Measurements from ENCODE around the gene CCDC106.

Gene CCDC106

DNA sequence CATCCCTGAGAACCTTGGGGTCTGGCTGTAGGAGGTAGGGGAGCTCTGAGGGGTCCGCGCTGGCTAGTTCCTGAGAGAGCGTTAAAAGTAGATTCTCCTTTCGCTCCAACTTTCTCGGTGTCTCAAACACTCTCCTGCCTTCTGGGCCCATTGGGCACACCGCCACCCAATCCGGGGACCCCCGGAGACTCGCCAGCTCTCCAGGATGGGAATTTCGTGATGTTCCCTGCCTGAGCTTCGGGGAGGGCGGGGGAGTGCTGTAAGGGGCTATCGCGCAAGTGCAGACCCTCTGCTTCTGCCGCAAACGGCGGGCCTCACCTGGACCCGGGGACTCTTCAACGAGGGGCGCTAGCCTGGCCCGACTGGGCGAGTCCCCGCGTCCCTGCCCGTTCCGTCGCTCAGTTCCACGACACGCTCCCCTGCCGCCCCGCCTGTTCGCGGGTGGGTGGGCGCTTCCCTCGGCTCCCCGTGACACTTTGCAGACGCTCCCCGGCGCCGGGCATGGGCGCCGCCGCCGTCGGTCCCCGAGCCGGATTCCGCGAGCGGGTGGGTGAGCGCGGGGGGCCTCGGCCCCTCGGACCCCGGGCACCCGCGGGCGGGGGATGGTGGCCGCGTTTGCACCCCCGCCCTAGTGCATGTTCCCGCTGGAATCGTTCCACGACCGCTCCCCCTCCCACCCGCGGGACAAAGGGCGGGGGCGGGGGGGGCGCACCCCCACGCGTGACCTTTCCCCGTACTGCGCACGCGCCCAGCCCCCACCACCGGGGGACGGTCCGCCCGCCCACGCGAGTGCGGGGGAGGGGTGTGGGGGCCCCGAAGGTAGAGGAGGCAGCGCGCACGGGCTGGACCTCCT, at the start of gene CCDC106:
TSS of gene CCDC106 (plus strand) at position 481 of the 853 bp plus-strand sequence. CDS start 835 bp downstream, outside the sequence.
- DNase-seq: peak in 54 of 56 donors; percentile 33 to 87 (median 71)

DNA sequence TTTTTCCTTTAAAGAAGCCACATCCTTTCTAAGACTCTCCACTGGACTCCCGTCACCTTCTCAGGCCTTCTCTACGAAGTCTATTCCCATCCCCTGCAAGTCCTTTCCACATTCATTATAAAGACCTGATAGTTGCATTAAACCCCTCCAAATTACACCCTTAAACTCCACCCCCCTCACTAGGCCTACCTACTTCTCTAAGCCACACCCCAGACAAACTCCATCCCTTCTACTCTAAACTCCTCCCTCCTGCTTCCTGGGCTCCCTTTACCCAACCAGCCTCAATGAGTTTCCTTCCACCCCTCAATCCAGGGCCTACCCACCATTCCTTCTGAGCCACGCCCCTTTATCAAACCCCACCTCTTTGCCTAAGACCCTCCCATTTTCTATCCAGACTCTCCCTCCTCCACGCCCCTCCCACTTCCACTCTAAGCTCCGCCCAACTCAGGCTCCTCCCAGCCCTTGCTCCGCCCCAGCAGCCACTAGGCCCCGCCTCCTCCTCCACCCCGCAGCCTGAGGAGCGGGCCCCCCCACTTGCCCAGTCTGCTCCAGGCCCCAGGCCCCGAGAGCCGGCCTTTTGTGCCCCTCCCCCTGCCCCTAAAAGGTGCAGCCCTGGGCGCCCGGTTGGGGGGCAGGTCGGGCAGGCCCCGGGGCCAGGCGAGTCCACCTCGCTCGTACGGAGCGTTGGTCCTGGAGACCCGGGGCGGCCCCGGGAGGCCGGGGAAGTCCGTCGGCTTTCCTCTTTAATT, 49.1 kb upstream of the CCDC106 start:
- DNase-seq: peak in 55 of 56 donors; percentile 38 to 96 (median 91)

DNA sequence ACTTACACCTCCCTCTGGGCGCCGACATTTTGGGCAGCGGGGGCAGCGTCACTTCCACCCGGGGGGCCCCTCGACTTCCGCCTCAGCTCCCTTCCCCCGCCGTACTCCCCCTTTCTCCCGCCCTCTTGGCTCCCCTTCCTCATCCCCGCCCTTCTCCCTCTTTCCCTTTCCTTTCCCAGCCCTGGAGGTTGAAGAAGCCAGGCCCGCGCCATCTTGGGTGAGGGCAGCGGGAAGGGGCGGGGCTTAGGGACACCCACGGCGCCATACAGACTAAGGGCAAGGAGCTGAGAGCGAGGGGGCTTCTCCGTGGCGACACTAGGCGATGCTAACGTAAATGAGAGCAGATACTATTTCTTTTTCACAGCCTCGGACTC, 48.6 kb upstream of the CCDC106 start, which contains the start of gene FIZ1:
TSS of gene FIZ1 (minus strand) at position 50 of the 374 bp plus-strand sequence. CDS start 1,652 bp downstream, outside the sequence.
- DNase-seq: peak; percentile 75 to 99 (median 97)

DNA sequence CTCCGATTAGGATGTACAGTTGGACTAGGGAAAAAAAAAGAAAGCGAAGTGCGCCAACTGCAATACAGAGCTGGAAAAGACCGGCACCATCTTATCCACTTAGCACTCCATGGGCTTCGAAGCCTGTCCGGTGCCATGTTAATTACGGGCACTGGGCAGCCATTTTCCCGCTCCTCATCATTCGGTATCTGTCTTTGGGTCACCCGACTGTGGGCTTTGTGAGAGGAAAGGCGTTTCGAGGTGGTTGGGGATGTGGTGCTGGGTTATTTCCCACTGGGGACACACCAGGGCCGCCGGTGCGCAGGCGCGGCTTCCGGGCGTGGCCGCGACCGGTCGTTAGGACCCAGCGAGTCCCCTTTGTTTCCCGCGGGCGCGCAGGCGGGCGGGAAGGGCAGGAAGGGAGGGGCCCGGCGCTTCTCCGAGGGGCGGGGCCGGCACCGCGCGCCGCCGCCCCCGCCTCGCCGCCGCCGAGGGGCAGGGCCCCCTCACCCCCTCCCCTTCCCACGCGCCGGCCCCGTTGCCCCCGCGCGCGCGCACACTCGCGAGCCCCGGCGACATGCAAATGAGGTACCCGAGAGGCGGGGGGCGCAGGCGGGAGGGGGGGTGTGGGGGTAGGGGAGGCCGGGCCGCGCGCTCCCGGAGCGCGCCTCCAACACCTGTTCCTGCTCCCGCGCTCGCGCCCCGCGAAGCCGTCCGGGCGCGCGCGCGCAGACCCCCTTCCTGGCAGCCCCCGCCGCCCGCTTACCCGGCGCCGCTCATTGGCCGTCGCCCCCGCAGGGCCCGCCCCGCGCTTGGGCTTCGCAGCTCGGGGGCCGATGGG, 48.0 kb upstream of the CCDC106 start, which contains the start of gene ZNF524:
TSS of gene ZNF524 (plus strand) at position 447 of the 820 bp plus-strand sequence. CDS start 1,825 bp downstream, outside the sequence.
- DNase-seq: peak in 55 of 56 donors; percentile 77 to 99 (median 94)

DNA sequence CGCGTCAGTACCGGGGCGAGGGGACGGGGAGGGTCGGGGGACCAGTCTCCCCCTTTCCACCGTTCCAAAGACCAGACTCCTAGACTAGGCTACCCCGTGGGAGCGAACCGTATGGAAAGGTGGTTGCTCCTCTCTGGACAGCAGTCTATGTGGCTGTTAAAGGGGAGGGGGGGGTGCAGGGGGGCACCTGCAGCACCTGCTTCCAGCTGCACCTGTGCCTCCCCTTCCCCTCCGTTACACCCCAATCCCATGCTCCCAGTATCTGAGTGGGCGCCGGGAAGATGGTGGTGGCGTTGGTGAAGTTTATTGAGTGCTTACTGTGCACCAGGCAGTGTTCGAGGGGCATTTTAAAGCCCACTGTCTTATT, 47.4 kb upstream of the CCDC106 start:
- peak in 1 of 56 donors; percentile 37 for DNase-seq

DNA sequence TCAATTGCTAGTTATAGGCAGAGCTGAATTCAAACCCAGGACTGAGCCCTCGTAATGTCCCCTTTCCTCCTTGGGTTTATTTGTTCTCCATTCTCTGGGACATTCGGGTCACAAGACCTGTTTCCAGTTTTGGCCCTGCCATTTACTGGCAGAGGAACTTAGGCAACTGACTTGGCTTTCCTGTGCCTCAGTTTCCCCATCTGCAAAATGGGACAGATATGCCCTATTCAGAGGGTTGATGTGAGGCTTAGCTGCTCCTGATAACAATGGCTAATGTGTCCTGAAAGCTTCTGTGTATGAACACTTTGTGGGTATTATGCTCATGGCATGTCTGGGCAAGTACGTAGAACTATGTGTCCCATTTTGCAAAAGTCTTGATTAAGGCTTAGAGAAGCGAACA, 46.9 kb upstream of the CCDC106 start:
- DNase-seq: no peak

DNA sequence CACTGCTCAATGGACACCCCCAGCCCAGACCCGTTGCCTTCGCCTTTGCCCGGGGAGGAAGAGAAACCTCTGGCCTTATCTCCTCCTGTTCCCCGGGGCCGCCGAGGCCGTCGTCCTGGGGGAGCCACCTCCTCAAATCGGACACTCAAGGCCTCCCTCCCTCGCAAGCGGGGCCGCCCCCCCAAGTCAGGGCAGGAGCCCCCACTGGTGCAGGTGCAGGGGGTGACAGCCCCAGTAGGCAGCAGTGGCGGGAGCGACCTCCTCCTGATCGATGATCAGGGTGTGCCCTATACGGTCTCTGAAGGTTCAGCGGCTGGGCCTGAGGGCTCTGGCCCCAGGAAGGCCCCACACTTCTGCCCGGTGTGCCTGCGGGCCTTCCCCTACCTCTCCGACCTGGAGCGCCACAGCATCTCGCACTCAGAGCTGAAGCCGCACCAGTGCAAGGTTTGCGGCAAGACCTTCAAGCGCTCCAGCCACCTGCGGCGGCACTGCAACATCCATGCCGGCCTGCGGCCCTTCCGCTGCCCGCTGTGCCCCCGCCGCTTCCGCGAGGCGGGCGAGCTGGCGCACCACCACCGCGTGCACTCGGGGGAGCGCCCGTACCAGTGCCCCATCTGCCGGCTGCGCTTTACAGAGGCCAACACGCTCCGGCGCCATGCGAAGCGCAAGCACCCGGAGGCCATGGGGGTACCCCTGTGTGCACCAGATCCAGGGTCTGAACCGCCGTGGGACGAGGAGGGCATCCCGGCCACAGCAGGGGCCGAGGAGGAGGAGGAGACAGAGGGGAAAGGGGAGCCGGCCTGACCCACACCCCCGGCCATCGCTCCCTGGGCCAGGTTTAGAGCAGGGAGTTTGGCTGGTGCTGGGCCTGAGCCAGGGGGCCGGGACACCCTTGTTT, 45.7 kb upstream of the CCDC106 start:
- no peak for DNase-seq

DNA sequence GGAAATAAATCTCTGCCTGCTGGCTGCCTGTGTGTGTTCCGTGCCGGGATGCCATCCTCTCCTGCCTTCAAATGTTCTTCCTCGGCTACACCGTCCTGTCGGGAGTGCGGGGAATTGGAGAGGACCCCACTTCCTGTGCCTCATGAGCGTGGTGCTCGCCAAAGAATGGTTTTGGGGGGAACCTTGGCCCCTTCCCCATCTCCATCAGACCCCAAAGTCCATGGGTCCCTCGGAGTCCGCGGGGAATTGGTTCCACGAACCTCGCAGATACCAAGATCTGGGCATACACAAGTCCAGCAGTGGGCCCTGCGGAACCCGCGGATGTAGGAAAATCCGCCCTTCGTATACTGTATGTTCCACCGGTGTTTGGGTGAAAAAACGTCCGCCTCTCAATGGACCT, 44.9 kb upstream of the CCDC106 start:
- no peak for DNase-seq

DNA sequence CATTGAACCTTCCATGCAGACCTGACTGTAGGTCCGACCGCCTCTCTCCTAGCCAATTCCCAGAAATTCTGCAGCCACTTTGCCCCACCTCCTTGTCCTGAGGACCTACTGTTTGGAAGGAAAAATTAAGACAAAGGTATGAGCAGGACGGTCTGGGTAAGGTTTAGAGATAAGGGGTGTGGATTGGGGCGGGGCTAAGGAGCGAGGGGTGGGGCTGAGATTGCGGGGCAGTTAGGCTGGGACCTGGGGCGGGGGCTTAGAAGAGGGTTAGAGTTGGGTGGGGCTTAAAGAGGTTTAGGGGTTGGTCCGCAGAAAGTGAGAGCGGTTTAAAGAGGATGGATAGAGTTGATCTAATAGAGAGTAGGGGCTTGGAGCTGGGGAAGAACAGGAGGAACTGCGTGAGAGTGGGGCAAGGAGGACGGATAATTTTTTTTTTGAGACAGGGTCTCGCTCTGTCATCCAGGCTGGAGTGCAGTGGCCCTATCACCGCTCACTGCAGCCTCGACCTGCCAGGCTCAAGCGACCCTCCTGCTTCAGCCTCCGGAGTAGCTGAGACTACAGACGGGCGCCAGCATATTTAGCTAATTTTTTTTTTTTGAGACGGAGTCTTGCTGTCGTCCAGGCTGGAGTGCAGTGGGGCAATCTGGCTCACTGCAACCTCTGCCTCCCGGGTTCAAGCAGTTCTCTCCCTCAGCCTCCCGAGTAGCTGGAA, 44.3 kb upstream of the CCDC106 start:
- DNase-seq: no peak

DNA sequence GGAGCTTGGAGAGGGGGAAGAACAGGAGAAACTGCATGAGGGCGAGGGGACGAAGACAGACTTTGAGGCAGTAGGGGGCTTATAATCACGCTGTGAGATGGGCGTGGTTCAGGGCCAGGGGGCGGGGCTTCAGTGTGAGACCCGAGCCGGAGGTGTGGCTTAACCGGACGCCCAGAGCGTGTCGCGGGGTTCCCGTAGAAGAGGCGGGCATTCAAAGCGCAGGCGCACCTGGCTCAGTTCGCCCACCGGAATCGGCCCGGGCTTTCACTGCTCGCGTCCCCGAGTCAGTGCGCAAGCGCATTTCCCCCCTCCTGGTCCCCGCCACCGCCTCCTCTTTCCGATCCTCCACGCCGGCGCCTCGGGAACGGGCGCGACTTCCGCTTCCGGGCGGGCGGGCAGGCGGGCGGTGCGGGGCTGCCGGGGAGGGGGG, 42.8 kb upstream of the CCDC106 start:
- peak in 55 of 56 donors; percentile 64 to 98 (median 92) for DNase-seq

DNA sequence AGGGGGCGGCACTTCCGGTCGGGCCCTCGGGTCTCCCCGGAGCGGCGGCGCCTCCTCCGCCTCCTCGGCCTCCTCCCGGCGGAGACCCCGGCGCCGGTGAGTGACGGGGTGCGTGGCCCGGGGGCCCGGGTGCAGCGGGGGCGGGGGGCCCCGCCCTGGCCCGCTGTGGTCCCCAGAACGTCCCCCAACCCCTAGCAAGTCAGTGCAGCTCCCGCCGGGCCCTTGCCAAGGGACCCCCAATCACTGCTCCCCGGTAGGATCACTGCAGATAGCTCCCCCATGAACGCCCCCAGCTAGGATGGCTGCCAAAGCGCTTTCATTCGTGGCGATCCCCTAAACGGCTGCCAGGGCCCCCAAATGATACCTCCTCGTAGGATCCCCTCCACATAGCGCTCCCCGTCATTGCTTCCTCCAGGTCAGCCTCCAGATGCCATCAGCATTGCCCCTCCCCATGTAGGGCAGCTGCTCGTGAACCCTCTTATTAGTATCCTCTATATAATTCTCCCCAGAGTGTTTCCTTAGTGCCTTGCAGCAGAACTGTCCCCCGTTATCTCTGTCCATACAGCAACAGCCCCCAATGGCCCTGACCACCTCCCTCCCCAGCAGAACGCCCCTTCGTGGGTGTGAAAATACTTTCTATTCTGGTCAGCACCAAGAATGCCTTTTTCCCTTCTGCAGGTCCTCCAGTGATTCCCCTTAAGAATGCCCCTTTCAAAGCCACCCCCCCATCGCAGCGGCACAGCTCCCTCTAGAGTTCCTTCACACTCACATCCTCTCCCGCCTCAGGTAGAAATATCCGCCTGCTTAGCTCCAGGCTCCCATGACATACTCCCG, 42.2 kb upstream of the CCDC106 start, which contains the start of gene ZNF865:
TSS of gene ZNF865 (plus strand) at position 11 of the 834 bp plus-strand sequence. CDS start 7,972 bp downstream, outside the sequence.
- DNase-seq: peak in 48 of 56 donors; percentile 19 to 83 (median 52)

DNA sequence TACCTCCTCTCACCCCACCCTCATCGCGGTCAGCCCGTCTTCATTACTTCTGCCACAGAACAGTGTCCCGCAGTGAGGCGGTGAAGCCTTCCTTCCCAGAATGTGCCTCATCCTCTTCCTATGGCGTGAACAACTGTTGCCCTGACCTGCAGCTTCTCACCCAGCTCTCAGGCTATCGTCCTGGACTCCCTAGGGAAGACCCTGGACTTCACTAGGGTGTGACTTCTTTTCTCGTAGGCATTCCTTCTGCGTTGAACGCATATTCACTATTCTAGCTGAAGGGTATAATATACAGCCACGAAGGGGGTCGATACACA, 41.6 kb upstream of the CCDC106 start:
- no peak for DNase-seq

DNA sequence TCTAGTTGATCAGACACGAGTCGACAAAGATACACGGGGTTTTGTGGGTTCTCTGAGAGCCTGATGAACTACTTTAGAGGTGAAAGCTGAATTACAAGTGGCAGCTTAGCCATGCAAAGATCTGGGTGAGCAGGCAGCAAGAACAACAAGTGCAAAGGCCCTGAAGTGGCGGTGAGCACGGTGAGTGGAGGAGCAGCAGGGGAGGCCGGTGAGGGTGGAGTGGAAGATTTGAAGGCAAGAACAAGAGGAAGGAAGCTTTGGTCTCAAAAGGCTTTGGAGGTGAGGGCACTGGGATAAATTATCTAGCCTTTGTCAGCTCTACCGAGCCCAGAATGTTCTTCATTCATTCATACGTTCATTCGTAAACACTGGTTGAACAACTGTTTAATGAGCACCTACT, 41.2 kb upstream of the CCDC106 start:
- DNase-seq: no peak

DNA sequence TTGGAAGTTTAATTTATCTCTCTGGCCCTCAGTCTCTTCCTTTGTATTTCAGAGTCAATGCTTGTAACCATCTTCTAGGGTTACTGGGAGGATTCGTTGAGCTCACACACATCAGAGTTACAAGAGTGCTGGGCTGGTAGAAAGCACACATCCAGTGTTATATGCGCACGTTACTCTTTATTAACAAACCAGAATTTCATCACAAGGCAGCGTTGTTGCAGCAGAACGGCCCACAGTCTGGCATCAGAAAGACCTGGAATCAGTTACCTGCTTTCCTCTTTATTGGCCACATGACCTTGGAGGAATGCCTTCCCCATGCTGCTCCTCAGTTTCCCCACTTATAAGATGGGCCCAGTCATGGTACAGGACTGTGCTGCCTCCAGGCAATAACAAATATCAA, 38.7 kb upstream of the CCDC106 start:
- no peak for DNase-seq

DNA sequence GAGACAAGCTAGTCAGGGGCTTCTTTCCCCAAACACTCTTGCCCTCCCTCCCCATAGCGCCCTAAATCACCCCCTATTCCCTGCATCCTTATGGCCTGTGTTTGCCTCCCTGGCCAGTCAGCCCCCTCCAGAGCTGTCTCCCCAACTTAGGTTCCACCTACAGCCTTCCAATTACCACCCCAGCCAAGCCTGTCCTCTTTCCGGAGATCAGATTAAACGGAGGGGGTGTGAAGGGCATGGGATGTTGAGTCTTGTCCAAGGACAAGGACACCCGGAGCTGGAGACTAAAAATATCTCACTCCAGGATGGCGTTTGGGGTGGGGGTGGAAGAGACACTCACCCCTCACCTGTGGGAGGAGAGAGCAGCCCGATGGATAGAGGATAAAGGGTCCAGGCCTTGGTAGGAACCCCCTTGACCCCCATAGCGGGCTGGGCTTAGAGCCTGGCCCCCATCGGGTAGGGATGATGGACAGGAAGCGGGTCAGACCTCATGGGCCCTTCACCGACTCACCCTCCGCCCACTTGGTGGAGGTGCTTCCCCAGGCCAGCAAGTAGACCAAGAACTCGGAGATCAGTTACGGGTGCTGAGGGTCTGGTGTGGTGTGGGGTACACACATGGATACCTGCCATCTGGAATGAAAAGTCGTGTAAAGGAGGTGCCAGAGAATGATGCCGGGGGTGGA, 36.6 kb upstream of the CCDC106 start:
- peak in 1 of 56 donors; percentile 16 for DNase-seq

DNA sequence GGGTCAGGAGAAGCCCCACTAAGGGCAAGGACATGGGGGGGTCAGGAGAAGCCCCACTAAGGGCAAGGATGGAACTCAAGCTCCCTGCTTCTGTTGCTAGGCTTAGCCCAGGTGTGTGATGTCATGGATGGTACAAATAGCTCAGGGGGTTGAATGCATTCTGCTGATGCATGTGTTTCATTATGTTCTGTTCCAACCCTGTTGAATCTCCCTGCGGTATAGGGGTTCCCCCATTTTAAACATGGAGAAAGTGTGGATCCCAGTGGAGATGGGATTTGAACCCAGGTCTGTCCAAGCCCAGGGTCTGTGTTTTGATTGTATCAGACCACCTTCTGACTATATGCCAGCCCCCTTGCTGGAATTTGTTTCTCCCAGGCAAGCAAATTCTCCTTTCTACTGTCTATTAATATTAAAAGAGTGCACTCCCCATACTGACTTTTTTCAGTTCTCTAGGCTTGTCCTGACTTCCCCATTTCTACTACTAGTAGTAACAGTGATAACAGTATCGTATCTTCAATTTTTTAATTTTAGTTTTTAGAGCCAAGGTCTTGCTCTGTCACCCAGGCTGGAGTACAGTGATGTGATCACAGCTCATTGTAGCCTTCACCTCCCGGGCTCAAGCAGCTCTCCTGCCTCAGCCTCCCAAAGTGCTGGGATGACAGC, 35.9 kb upstream of the CCDC106 start:
- no peak for DNase-seq

DNA sequence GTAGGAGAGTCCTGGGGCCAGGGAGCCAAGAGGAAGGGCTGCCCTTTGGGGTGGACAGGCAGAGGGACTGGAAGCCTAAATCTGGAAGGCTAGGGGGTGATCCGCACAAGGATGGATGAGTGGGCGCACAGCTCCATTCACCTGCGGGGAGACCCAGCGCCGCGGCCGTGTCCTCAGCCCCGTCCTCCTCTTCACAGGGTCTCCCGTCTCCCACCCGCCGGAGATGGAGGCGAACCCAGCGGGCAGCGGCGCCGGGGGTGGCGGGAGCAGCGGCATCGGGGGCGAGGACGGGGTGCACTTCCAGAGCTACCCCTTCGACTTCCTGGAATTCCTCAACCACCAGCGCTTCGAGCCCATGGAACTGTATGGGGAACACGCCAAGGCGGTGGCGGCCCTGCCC, 34.6 kb upstream of the CCDC106 start:
- DNase-seq: no peak
